Smooth muscle cell of bladder (primary cell): Measurements from ENCODE around the gene IDUA. TPM values are rescaled to one million over a fixed set of nuclear protein-coding genes. Genes with fewer than 3 reads are reported as not detected.

ENCODE experiments used
- total RNA-seq: library from RNA; depleted of rRNA; stranded (reverse); fragments of >200 nt; gene quantifications from 2 replicates; pipeline ENCODE4 v1.2.3, GENCODE V29; 2014

Gene IDUA
- total RNA-seq: 6.0 and 11.4 TPM in 2 replicates

GRCh38 chr4:986879-987623 lies at the start of gene IDUA:
Gene IDUA, plus strand, starts transcription at chr4:987044. Its CDS starts 41 bp downstream, at chr4:987085.

GRCh38 chr4:973431-974397 lies 13.1 kb upstream of the IDUA start, which contains the start of gene DGKQ:
Gene DGKQ, minus strand, starts transcription at chr4:973569. Its CDS starts 87 bp downstream, at chr4:973482.

GRCh38 chr4:993111-994029 lies 6.5 kb downstream of the IDUA start, which contains the start of gene SLC26A1:
Gene SLC26A1, minus strand, starts transcription at chr4:993404. Its CDS starts 1,701 bp downstream, at chr4:991703.

GRCh38 chr4:1011022-1011665 lies 24.3 kb downstream of the IDUA start, which contains the start of gene FGFRL1:
Gene FGFRL1, plus strand, starts transcription at chr4:1011626. Its CDS starts 860 bp downstream, at chr4:1012486.

Other genes starting within 250 kb of the IDUA start
- gene CPLX1, start 160.9 kb upstream of the IDUA start, total RNA-seq: not detected in 2 replicates
- gene GAK, start 54.7 kb upstream of the IDUA start, total RNA-seq: 49.6 and 59.4 TPM in 2 replicates
- 12.7 and 13.1 TPM in 2 replicates for gene TMEM175, start 54.6 kb upstream of the IDUA start, total RNA-seq
- gene DGKQ, start 13.5 kb upstream of the IDUA start, total RNA-seq: 12.4 and 14.2 TPM in 2 replicates
- gene SLC26A1, start 6.4 kb downstream of the IDUA start, total RNA-seq: 0.18 and 0.28 TPM in 2 replicates
- gene FGFRL1, start 24.6 kb downstream of the IDUA start, total RNA-seq: 12.2 and 19.7 TPM in 2 replicates
- 0.28 TPM in 2 replicates for gene RNF212, start 126.5 kb downstream of the IDUA start, total RNA-seq
- 388 and 499 TPM in 2 replicates for gene SPON2, start 185.5 kb downstream of the IDUA start, total RNA-seq